ENCODE measurements around the gene ESF1.

Gene ESF1

GRCh38 chr20:13665709-13666395 lies 118.9 kb downstream of the ESF1 start:
- Mint-ChIP-seq H3K4me3 (no peak overlapping the region), H3K27ac (no peak overlapping the region), H3K9me3 (no peaks in the 10 kb centered on the region), H3K27me3 (peaks cover 15 to 34% of the 10 kb centered on the region in 2 donors), H3K36me3 (no peaks in the 10 kb centered on the region), H3K4me1 (no peaks in the 10 kb centered on the region)
- ATAC-seq (replicated peaks) (no peak), DNase-seq (no peak)

Measured in stimulated activated naive B cell treated with anti-CD40 and anti-IgM and Interleukin-4, amounts not matched to agents 10 μg/mL and 1 μg/mL and 100 μg/mL, for 72 hours (primary cell).